ENCODE data around the gene DPM3. TPM values are rescaled to one million over a fixed set of nuclear protein-coding genes. Genes with fewer than 3 reads are reported as not detected.

Gene DPM3
- total and polyA plus RNA-seq, 2 of the 13 experiments (the other 11 are each of a cell fraction or from before 2014, with no cell fraction given), result 23.2 to 53.4 TPM

GRCh38 chr1:155178441-155179111 is 38.2 kb upstream of the DPM3 start (continued):
- TF ChIP-seq ZNF772 (CRISPR knock-in tag; IDR thresholded peaks at IDR 0.05), result no peak
- TF ChIP-seq KLF12 (CRISPR knock-in tag; IDR thresholded peaks at IDR 0.05; ENCODE audit: borderline replicate concordance), result 0 out of 2 replicates have a peak, but pooled peaks have one; percentile 33
- peak; percentile 84 for TF ChIP-seq RXRB (CRISPR knock-in tag; IDR thresholded peaks at IDR 0.05; ENCODE audit: borderline replicate concordance)
- TF ChIP-seq ZNF24 (IDR thresholded peaks at IDR 0.05), result no peak
- no peak for TF ChIP-seq CCAR2 (optimal IDR thresholded peaks at IDR 0.05; ENCODE audit: low read depth, low read length)
- TF ChIP-seq NR1H2 (CRISPR knock-in tag; IDR thresholded peaks at IDR 0.05; ENCODE audit: borderline replicate concordance, low read depth), result peak; percentile 39; the same call in 1 of the 2 replicates
- TF ChIP-seq RERE (CRISPR knock-in tag; IDR thresholded peaks at IDR 0.05; ENCODE audit: low read depth), result no peak
- no peak for TF ChIP-seq ASH2L (IDR thresholded peaks at IDR 0.05; ENCODE audit: insufficient read length, low read depth, low read length)
- TF ChIP-seq SAP130 (CRISPR knock-in tag; IDR thresholded peaks at IDR 0.05; ENCODE audit: low read depth), result 0 out of 2 replicates have a peak, but pooled peaks have one; percentile 36
- TF ChIP-seq GLI4 (CRISPR knock-in tag; IDR thresholded peaks at IDR 0.05; ENCODE audit: borderline replicate concordance), result no peak
- no peak for TF ChIP-seq ZNF234 (CRISPR knock-in tag; conservative IDR thresholded peaks at IDR 0.05)
- TF ChIP-seq TBP (CRISPR knock-in tag; IDR thresholded peaks at IDR 0.05), result no peak
- peak; percentile 31; the same call in 1 of the 2 replicates for TF ChIP-seq PITX1 (CRISPR knock-in tag; IDR thresholded peaks at IDR 0.05)
- no peak for TF ChIP-seq PCBP2 (optimal IDR thresholded peaks at IDR 0.05; ENCODE audit: low read depth, low read length, poor library complexity, severe bottlenecking)
- peak; percentile 90 for TF ChIP-seq RXRA (CRISPR knock-in tag; IDR thresholded peaks at IDR 0.05)
- no peak for TF ChIP-seq ZNF354B (CRISPR knock-in tag; IDR thresholded peaks at IDR 0.05)
- TF ChIP-seq NKX3-1 (CRISPR knock-in tag; IDR thresholded peaks at IDR 0.05), result no peak
- TF ChIP-seq CEBPZ (IDR thresholded peaks at IDR 0.05; ENCODE audit: low read length), result no peak
- no peak for TF ChIP-seq MED13 (CRISPR knock-in tag; IDR thresholded peaks at IDR 0.05)
- TF ChIP-seq ZNF720 (CRISPR knock-in tag; IDR thresholded peaks at IDR 0.05), result no peak
- no peak for TF ChIP-seq ZNF512 (CRISPR knock-in tag; IDR thresholded peaks at IDR 0.05)
